Colonic mucosa (tissue), 4 donors: Measurements from ENCODE around the gene STAT3. TPM values are rescaled to one million over a fixed set of nuclear protein-coding genes. Genes with fewer than 3 reads are reported as not detected.

Experiments used
- DNase-seq: peaks from one replicate; pipeline ENCODE4 v3.0.0-alpha.2; 2020
- H3K27ac ChIP-seq: fragments of 200-600 bp; one replicate; pipeline ENCODE4 v1.8.0; 2021
- H3K27me3 ChIP-seq: fragments of 200-600 bp; one replicate; pipeline ENCODE4 v1.8.0; 2021
- H3K36me3 ChIP-seq: fragments of 200-600 bp; one replicate; pipeline ENCODE4 v1.8.0; 2021
- H3K4me1 ChIP-seq: fragments of 200-600 bp; one replicate; pipeline ENCODE4 v1.8.0; 2021; ENCODE audit warnings: mild to moderate bottlenecking
- H3K4me3 ChIP-seq: fragments of 200-600 bp; one replicate; pipeline ENCODE4 v1.8.0; 2021
- H3K9ac ChIP-seq, 2 donors: one replicate each; pipeline ENCODE4 v1.7.0; 2013; ENCODE audit warnings: control low read depth in 2 of 2, low read depth in 2 of 2, low read length in 2 of 2
- H3K9me3 ChIP-seq: fragments of 200-600 bp; one replicate; pipeline ENCODE4 v1.8.0; 2021
- CTCF ChIP-seq: fragments of 200-600 bp; IDR thresholded peaks from one replicate; pipeline ENCODE4 v1.8.0; 2022; ENCODE audit warnings: antibody characterized with exemption, mild to moderate bottlenecking
- intact Hi-C: fragments of 100-400 bp; cut with DNase I; formaldehyde crosslinking; loops from one replicate; pipeline ENCODE4 v1.14.1; 2022
- total RNA-seq, 2 donors: library from RNA; stranded (reverse); fragmentation: NEBNext Ultra II Directional in 1 of 2; extraction: Animal tissue kit (Norgen Biotek cat#: 25700) in 1 of 2; gene quantifications; one replicate each; pipeline ENCODE4 v1.2.1, GENCODE V29; 2021
- donor health status: healthy.
- donor health status: DM: no; HTN: no; CAD: no.
- donor health status: DM: no; HTN: no; CAD: no.

Gene STAT3
- total RNA-seq, 2 donors from 2014 or later = 137 to 216 TPM

GRCh38 chr17:42271006-42271778 is 117.0 kb downstream of the STAT3 start:
- Histone ChIP-seq H3K9ac (no peak overlapping the region), H3K4me1 (peaks cover 7% of the 10 kb centered on the region), H3K27me3 (no peaks in the 10 kb centered on the region), H3K36me3 (no peaks in the 10 kb centered on the region), H3K27ac (no peak overlapping the region), H3K4me3 (no peak overlapping the region), H3K9me3 (no peaks in the 10 kb centered on the region)
- no peak for DNase-seq
- intact Hi-C loops = no loop called here
- no peak for TF ChIP-seq CTCF

GRCh38 chr17:42270596-42270995 is 117.6 kb downstream of the STAT3 start:
- H3K4me3 ChIP-seq = no peak overlapping the region
- no peak for TF ChIP-seq CTCF
- no peak for DNase-seq
- H3K9me3 ChIP-seq = no peaks in the 10 kb centered on the region
- no peak overlapping the region for H3K9ac ChIP-seq
- H3K27me3 ChIP-seq = no peaks in the 10 kb centered on the region
- H3K4me1 ChIP-seq = peaks cover 7% of the 10 kb centered on the region
- H3K36me3 ChIP-seq = no peaks in the 10 kb centered on the region
- intact Hi-C loops = no loop called here
- no peak overlapping the region for H3K27ac ChIP-seq

GRCh38 chr17:42270170-42270535 is 118.1 kb downstream of the STAT3 start:
- no peak for TF ChIP-seq CTCF
- no peaks in the 10 kb centered on the region for H3K27me3 ChIP-seq
- H3K4me3 ChIP-seq = no peak overlapping the region
- no peak overlapping the region for H3K27ac ChIP-seq
- no peaks in the 10 kb centered on the region for H3K9me3 ChIP-seq
- DNase-seq = no peak
- no peaks in the 10 kb centered on the region for H3K36me3 ChIP-seq
- intact Hi-C loops = no loop called here
- peaks cover 7% of the 10 kb centered on the region for H3K4me1 ChIP-seq
- H3K9ac ChIP-seq = no peak overlapping the region

GRCh38 chr17:42268236-42268635 is 120.0 kb downstream of the STAT3 start:
- no peaks in the 10 kb centered on the region for H3K27me3 ChIP-seq
- H3K4me3 ChIP-seq = no peak overlapping the region
- no peak for DNase-seq
- no peak for TF ChIP-seq CTCF
- no peak overlapping the region for H3K27ac ChIP-seq
- intact Hi-C loops = no loop called here
- H3K9ac ChIP-seq = no peak overlapping the region
- H3K9me3 ChIP-seq = no peaks in the 10 kb centered on the region
- H3K36me3 ChIP-seq = no peaks in the 10 kb centered on the region
- H3K4me1 ChIP-seq = peaks cover under 1% of the 10 kb centered on the region

- intact Hi-C loops = no loop called here
- Histone ChIP-seq H3K4me3 (no peak overlapping the region), H3K27me3 (no peaks in the 10 kb centered on the region), H3K9me3 (no peaks in the 10 kb centered on the region), H3K27ac (no peak overlapping the region), H3K36me3 (no peaks in the 10 kb centered on the region), H3K9ac (no peak overlapping the region), H3K4me1 (no peaks in the 10 kb centered on the region)
- no peak for DNase-seq
- TF ChIP-seq CTCF = no peak
Observed at GRCh38 chr17:42266918-42267766, 121.1 kb downstream of the STAT3 start.
